ENCODE data around the gene PDE4D.

- no peak for TF ChIP-seq CTCF (IDR thresholded peaks at IDR 0.05)
- TF ChIP-seq POLR2A (IDR thresholded peaks at IDR 0.05): no peak
Observed at GRCh38 chr5:59037041-59037440, 856.5 kb downstream of the PDE4D start.
